Measurements from ENCODE around the gene KHDRBS2.

The KHDRBS2 gene

GRCh38 chr6:62285612-62286469 is at the start of gene KHDRBS2:
Gene KHDRBS2 (minus strand): TSS chr6:62286225.
- peak within 1 kb of the TSS; percentile 46 for H3K9ac ChIP-seq (ENCODE audit: low read length)
- peak within 1 kb of the TSS; percentile 91 for H3K4me3 ChIP-seq (ENCODE audit: low read depth, low read length)
- peaks cover 39% of the 10 kb centered on the region for H3K27me3 ChIP-seq (ENCODE audit: control insufficient read depth, insufficient read depth, low read length)
- H3K27ac ChIP-seq (ENCODE audit: low read depth, low read length): no peak within 1 kb of the TSS
- peaks cover 7% of the 10 kb centered on the region; the same call in 1 of the 2 replicates for H3K4me1 ChIP-seq (ENCODE audit: control insufficient read depth, insufficient read depth, low read length)
- no peaks in the 10 kb centered on the region for H3K9me3 ChIP-seq (ENCODE audit: control insufficient read depth, insufficient read depth, low read depth, low read length)
- no peaks in the 10 kb centered on the region for H3K36me3 ChIP-seq (ENCODE audit: control insufficient read depth, insufficient read depth, low read length)

DNA sequence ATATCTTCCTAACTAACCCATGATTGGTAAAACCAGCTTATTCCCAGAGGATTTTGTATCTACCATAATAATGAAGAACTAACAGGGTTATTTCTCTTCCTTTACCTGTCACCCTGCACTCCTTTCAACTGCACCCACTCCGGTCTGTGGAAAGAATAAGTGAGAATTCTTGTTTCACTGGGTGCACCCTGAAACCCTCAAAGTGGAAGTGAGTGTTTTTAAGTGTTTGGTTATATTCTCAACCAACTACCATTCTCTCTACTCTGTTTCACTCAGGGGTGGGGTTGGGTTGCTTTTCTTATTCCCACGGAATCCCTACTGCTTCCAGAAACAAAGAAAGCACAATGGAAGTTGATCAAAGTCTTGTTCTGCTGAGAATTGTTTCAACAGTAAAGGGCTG is 42.6 kb upstream of the KHDRBS2 start:
- Histone ChIP-seq H3K4me3 (ENCODE audit: low read depth, low read length) (no peak overlapping the region), H3K36me3 (ENCODE audit: control insufficient read depth, insufficient read depth, low read length) (no peaks in the 10 kb centered on the region), H3K9me3 (ENCODE audit: control insufficient read depth, insufficient read depth, low read depth, low read length) (peaks cover 5% of the 10 kb centered on the region; the same call in 1 of the 2 replicates), H3K9ac (ENCODE audit: low read length) (no peak overlapping the region), H3K4me1 (ENCODE audit: control insufficient read depth, insufficient read depth, low read length) (peaks cover 5% of the 10 kb centered on the region; the same call in 1 of the 2 replicates), H3K27ac (ENCODE audit: low read depth, low read length) (no peak overlapping the region), H3K27me3 (ENCODE audit: control insufficient read depth, insufficient read depth, low read length) (no peaks in the 10 kb centered on the region)

GRCh38 chr6:62324834-62325233 is 38.8 kb upstream of the KHDRBS2 start:
- Histone ChIP-seq H3K9me3 (ENCODE audit: control insufficient read depth, insufficient read depth, low read depth, low read length) (no peaks in the 10 kb centered on the region), H3K27ac (ENCODE audit: low read depth, low read length) (no peak overlapping the region), H3K4me3 (ENCODE audit: low read depth, low read length) (no peak overlapping the region), H3K27me3 (ENCODE audit: control insufficient read depth, insufficient read depth, low read length) (no peaks in the 10 kb centered on the region), H3K9ac (ENCODE audit: low read length) (no peak overlapping the region), H3K36me3 (ENCODE audit: control insufficient read depth, insufficient read depth, low read length) (no peaks in the 10 kb centered on the region), H3K4me1 (ENCODE audit: control insufficient read depth, insufficient read depth, low read length) (peaks cover 5% of the 10 kb centered on the region; the same call in 1 of the 2 replicates)

GRCh38 chr6:62323818-62324431 is 37.9 kb upstream of the KHDRBS2 start:
- Histone ChIP-seq H3K9ac (ENCODE audit: low read length) (no peak overlapping the region), H3K27ac (ENCODE audit: low read depth, low read length) (no peak overlapping the region), H3K36me3 (ENCODE audit: control insufficient read depth, insufficient read depth, low read length) (no peaks in the 10 kb centered on the region), H3K4me1 (ENCODE audit: control insufficient read depth, insufficient read depth, low read length) (peaks cover 4% of the 10 kb centered on the region; the same call in 1 of the 2 replicates), H3K27me3 (ENCODE audit: control insufficient read depth, insufficient read depth, low read length) (no peaks in the 10 kb centered on the region), H3K4me3 (ENCODE audit: low read depth, low read length) (no peak overlapping the region), H3K9me3 (ENCODE audit: control insufficient read depth, insufficient read depth, low read depth, low read length) (no peaks in the 10 kb centered on the region)

GRCh38 chr6:62298745-62299392 is 12.8 kb upstream of the KHDRBS2 start:
- no peak overlapping the region for H3K4me3 ChIP-seq (ENCODE audit: low read depth, low read length)
- no peaks in the 10 kb centered on the region for H3K36me3 ChIP-seq (ENCODE audit: control insufficient read depth, insufficient read depth, low read length)
- no peaks in the 10 kb centered on the region for H3K27me3 ChIP-seq (ENCODE audit: control insufficient read depth, insufficient read depth, low read length)
- H3K27ac ChIP-seq (ENCODE audit: low read depth, low read length): no peak overlapping the region
- H3K9me3 ChIP-seq (ENCODE audit: control insufficient read depth, insufficient read depth, low read depth, low read length): no peaks in the 10 kb centered on the region
- no peak overlapping the region for H3K9ac ChIP-seq (ENCODE audit: low read length)
- no peaks in the 10 kb centered on the region for H3K4me1 ChIP-seq (ENCODE audit: control insufficient read depth, insufficient read depth, low read length)

DNA sequence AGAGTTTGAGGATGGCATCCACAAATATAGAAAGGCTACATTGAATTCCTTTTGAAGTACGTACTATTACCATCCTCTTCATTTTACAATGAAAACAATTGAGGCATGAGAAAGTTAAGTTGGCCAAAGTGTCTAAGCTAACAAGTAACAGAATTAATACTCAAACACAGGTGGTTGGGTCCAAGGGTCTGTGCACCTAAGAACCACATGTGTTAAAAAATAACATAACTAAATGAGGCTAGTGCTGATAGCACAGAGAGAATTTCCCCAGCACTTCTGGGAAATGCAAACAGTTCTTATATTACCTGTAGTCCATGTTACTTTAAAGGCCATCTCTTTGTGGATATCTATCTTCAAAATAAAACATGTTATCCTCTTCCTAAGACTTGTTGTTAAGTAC is 10.5 kb upstream of the KHDRBS2 start:
- Histone ChIP-seq H3K27me3 (ENCODE audit: control insufficient read depth, insufficient read depth, low read length) (no peaks in the 10 kb centered on the region), H3K4me1 (ENCODE audit: control insufficient read depth, insufficient read depth, low read length) (no peaks in the 10 kb centered on the region), H3K27ac (ENCODE audit: low read depth, low read length) (no peak overlapping the region), H3K9me3 (ENCODE audit: control insufficient read depth, insufficient read depth, low read depth, low read length) (no peaks in the 10 kb centered on the region), H3K36me3 (ENCODE audit: control insufficient read depth, insufficient read depth, low read length) (no peaks in the 10 kb centered on the region), H3K9ac (ENCODE audit: low read length) (no peak overlapping the region), H3K4me3 (ENCODE audit: low read depth, low read length) (no peak overlapping the region)

- H3K9me3 ChIP-seq (ENCODE audit: control insufficient read depth, insufficient read depth, low read depth, low read length): no peaks in the 10 kb centered on the region
- no peaks in the 10 kb centered on the region for H3K36me3 ChIP-seq (ENCODE audit: control insufficient read depth, insufficient read depth, low read length)
- peaks cover 1% of the 10 kb centered on the region; the same call in 1 of the 2 replicates for H3K4me1 ChIP-seq (ENCODE audit: control insufficient read depth, insufficient read depth, low read length)
Measured at GRCh38 chr6:62288974-62289373, 2.9 kb upstream of the KHDRBS2 start.

DNA sequence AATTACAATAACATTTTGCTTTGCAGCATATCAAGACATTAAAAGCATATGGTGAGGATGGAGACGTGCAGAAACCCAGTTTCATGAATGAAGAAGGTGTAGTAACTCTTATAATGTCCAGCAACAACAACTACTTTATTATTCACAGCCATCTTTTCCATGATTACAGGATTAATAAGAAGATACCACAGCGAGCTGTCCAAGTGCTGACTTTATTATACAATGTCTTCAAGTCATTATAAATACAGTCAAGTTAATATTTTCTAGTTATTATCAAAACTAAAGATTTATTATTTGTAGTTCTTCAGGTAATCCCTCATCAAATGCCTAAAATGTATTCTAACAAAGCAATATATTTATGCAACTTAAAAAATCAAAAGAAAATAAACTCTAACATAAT is 2.5 kb upstream of the KHDRBS2 start:
- Histone ChIP-seq H3K27me3 (ENCODE audit: control insufficient read depth, insufficient read depth, low read length) (peaks cover 39% of the 10 kb centered on the region), H3K4me1 (ENCODE audit: control insufficient read depth, insufficient read depth, low read length) (peaks cover 5% of the 10 kb centered on the region; the same call in 1 of the 2 replicates), H3K27ac (ENCODE audit: low read depth, low read length) (no peak overlapping the region), H3K9ac (ENCODE audit: low read length) (no peak overlapping the region), H3K4me3 (ENCODE audit: low read depth, low read length) (no peak overlapping the region), H3K36me3 (ENCODE audit: control insufficient read depth, insufficient read depth, low read length) (no peaks in the 10 kb centered on the region), H3K9me3 (ENCODE audit: control insufficient read depth, insufficient read depth, low read depth, low read length) (no peaks in the 10 kb centered on the region)

More at GRCh38 chr6:62288974-62289373, 2.9 kb upstream of the KHDRBS2 start:
- Histone ChIP-seq H3K9ac (ENCODE audit: low read length) (no peak overlapping the region), H3K27me3 (ENCODE audit: control insufficient read depth, insufficient read depth, low read length) (peaks cover 39% of the 10 kb centered on the region), H3K27ac (ENCODE audit: low read depth, low read length) (no peak overlapping the region), H3K4me3 (ENCODE audit: low read depth, low read length) (no peak overlapping the region)

DNA sequence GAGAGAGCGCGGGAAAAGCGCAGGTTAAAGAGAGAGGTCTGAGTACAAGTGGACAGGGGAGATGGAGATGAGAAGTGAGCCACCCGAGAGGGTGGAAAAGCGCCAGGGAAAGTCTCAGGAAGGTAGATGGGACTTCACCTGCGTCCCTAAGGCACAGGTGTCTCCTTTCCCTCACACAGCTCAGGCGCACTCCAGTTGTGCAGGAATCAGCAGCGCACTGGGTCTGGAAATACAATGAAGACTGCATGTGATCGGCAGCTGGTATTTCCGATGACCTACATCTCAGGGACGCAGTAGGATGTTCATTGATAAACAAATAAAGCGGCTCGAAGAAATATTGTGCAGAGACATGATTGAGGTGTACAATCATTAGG is 432 bp upstream of the KHDRBS2 start:
- Histone ChIP-seq H3K4me1 (ENCODE audit: control insufficient read depth, insufficient read depth, low read length) (peaks cover 7% of the 10 kb centered on the region; the same call in 1 of the 2 replicates), H3K9me3 (ENCODE audit: control insufficient read depth, insufficient read depth, low read depth, low read length) (no peaks in the 10 kb centered on the region), H3K27ac (ENCODE audit: low read depth, low read length) (no peak overlapping the region), H3K9ac (ENCODE audit: low read length) (no peak overlapping the region), H3K4me3 (ENCODE audit: low read depth, low read length) (peak overlapping the region; percentile 91), H3K36me3 (ENCODE audit: control insufficient read depth, insufficient read depth, low read length) (no peaks in the 10 kb centered on the region), H3K27me3 (ENCODE audit: control insufficient read depth, insufficient read depth, low read length) (peaks cover 39% of the 10 kb centered on the region)

DNA sequence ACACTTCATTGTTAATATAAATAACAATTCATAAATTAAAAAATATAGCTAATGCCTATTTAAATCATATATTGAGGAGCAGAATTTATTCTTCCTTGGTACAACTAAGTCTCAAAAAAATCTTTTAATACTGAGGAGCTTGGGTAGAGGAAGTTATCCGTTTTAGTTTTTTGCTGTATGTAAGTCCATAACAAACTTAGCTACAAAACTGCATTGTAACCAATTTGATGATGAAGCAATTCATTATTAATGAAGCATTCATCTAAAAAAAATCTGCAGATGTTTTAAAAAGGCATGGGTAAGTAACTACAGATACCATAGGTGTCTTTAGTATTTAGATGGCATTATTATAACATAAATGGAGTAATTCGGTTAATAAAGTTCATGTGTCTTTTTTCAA is 1.3 kb downstream of the KHDRBS2 start:
- Histone ChIP-seq H3K4me1 (ENCODE audit: control insufficient read depth, insufficient read depth, low read length) (peaks cover 7% of the 10 kb centered on the region; the same call in 1 of the 2 replicates), H3K36me3 (ENCODE audit: control insufficient read depth, insufficient read depth, low read length) (no peaks in the 10 kb centered on the region), H3K27ac (ENCODE audit: low read depth, low read length) (no peak overlapping the region), H3K9me3 (ENCODE audit: control insufficient read depth, insufficient read depth, low read depth, low read length) (no peaks in the 10 kb centered on the region), H3K9ac (ENCODE audit: low read length) (no peak overlapping the region), H3K27me3 (ENCODE audit: control insufficient read depth, insufficient read depth, low read length) (peaks cover 39% of the 10 kb centered on the region), H3K4me3 (ENCODE audit: low read depth, low read length) (peak overlapping the region; percentile 91)

Measured in HUES6 (cell line).